SK-N-MC (cell line): ENCODE data around the gene PLEKHG5.

Source experiments
- EZH2 ChIP-seq: fragments of 200-600 bp; sonication (generic); IDR thresholded peaks from one replicate; pipeline ENCODE4 v1.6.1; 2017; ENCODE audit warnings: antibody characterized with exemption
- POLR2AphosphoS5 ChIP-seq: IDR thresholded peaks from 2 replicates; pipeline ENCODE4 v1.6.1; 2012; ENCODE audit warnings: mild to moderate bottlenecking, low read depth, low read length, borderline replicate concordance

- TF ChIP-seq POLR2AphosphoS5 (no peak), EZH2 (no peak)
These were observed 37.0 kb upstream of the PLEKHG5 start for GRCh38 chr1:6528492-6528891.
